ENCODE data around the gene SEMA3B.

SEMA3B gene

GRCh38 chr3:50321336-50322114, 52.6 kb downstream of the SEMA3B start:
- H3K27ac ChIP-seq: peak overlapping the region; percentile 86 to 99 (median 97)
- peak overlapping the region; percentile 57 to 92 (median 63) for H3K4me3 ChIP-seq

GRCh38 chr3:50322115-50322385, 53.1 kb downstream of the SEMA3B start:
- peak overlapping the region; percentile 57 to 92 (median 63) for H3K4me3 ChIP-seq

GRCh38 chr3:50322386-50323091, 53.6 kb downstream of the SEMA3B start, which contains the start of gene HYAL2:
Gene HYAL2 (minus strand): TSS chr3:50322745. CDS start chr3:50320489, 2,256 bp downstream.
- peak within 1 kb of the TSS; percentile 57 to 92 (median 63) for H3K4me3 ChIP-seq

More at GRCh38 chr3:50322115-50322385, 53.1 kb downstream of the SEMA3B start:
- peak overlapping the region; percentile 86 to 99 (median 97) for H3K27ac ChIP-seq

GRCh38 chr3:50323092-50323600, 54.2 kb downstream of the SEMA3B start:
- H3K27ac ChIP-seq: peak overlapping the region in 20 of 21 experiments; percentile 21 to 99 (median 97)
- peak overlapping the region in 1 of 7 experiments; percentile 71 for H3K4me3 ChIP-seq

More at GRCh38 chr3:50322386-50323091, 53.6 kb downstream of the SEMA3B start, which contains the start of gene HYAL2:
- H3K27ac ChIP-seq: peak within 1 kb of the TSS; percentile 86 to 99 (median 97)

- Histone ChIP-seq H3K27ac (peak overlapping the region in 20 of 21 experiments; percentile 36 to 99 (median 97)), H3K4me3 (no peak overlapping the region)
These were observed 54.8 kb downstream of the SEMA3B start for GRCh38 chr3:50323614-50324199.

- no peak overlapping the region for H3K4me3 ChIP-seq
- peak overlapping the region in 18 of 21 experiments; percentile 36 to 99 (median 98) for H3K27ac ChIP-seq
These were observed 55.6 kb downstream of the SEMA3B start for GRCh38 chr3:50324351-50325112.

- Histone ChIP-seq H3K27ac (peak overlapping the region in 9 of 21 experiments; percentile 5 to 98 (median 44)), H3K4me3 (no peak overlapping the region)
These were observed 56.1 kb downstream of the SEMA3B start for GRCh38 chr3:50325113-50325480.

GRCh38 chr3:50325497-50326181, 56.7 kb downstream of the SEMA3B start:
- H3K4me3 ChIP-seq: no peak overlapping the region
- peak overlapping the region in 5 of 21 experiments; percentile 32 to 98 (median 44) for H3K27ac ChIP-seq

- H3K27ac ChIP-seq: peak overlapping the region in 1 of 21 experiments; percentile 32
These were observed 57.2 kb downstream of the SEMA3B start for GRCh38 chr3:50326182-50326541.

GRCh38 chr3:50327129-50327528, 58.2 kb downstream of the SEMA3B start:
- peak overlapping the region in 16 of 21 experiments; percentile 70 to 94 (median 88) for H3K27ac ChIP-seq

More at GRCh38 chr3:50326182-50326541, 57.2 kb downstream of the SEMA3B start:
- H3K4me3 ChIP-seq: no peak overlapping the region

More at GRCh38 chr3:50327129-50327528, 58.2 kb downstream of the SEMA3B start:
- peak overlapping the region; percentile 66 to 95 (median 90) for H3K4me3 ChIP-seq

All from skin epidermis (tissue), 12 donors.